GM12878 (cell line): ENCODE results near the gene SLC66A1.

Source experiments
- BHLHE40 ChIP-seq, 2 experiments: fragments of 450-650 bp in 1 of 2; IDR thresholded peaks; 2 replicates each; pipeline ENCODE4 v1.6.1; 2011 to 2017; ENCODE audit warnings: low read depth in 2 of 2, borderline replicate concordance in 1 of 2, improper control_type of control experiment in 1 of 2, low read length in 1 of 2, mild to moderate bottlenecking in 1 of 2
- CHD2 ChIP-seq: IDR thresholded peaks from 2 replicates; pipeline ENCODE4 v1.6.1; 2011; ENCODE audit warnings: low read depth, low read length, improper control_type of control experiment, borderline replicate concordance
- EP300 ChIP-seq, 2 experiments: fragments of 150-350 bp in 1 of 2; IDR thresholded peaks; 2 replicates each; pipeline ENCODE4 v1.6.1; 2011 to 2012; ENCODE audit warnings: low read depth in 2 of 2, low read length in 2 of 2, borderline replicate concordance in 1 of 2, improper control_type of control experiment in 1 of 2, inconsistent platforms in 1 of 2; ENCODE audit not compliant: control insufficient read depth in 1 of 2
- JUND ChIP-seq: IDR thresholded peaks from 2 replicates; pipeline ENCODE4 v1.6.1; 2012; ENCODE audit warnings: low read depth, mild to moderate bottlenecking, low read length, improper control_type of control experiment, moderate library complexity
- MYC ChIP-seq: IDR thresholded peaks from 2 replicates; pipeline ENCODE4 v1.6.1; 2011; ENCODE audit warnings: mild to moderate bottlenecking, low read length, moderate library complexity, inconsistent platforms; ENCODE audit not compliant: insufficient read depth, insufficient replicate concordance, insufficient read length, severe bottlenecking
- PAX5 ChIP-seq: IDR thresholded peaks from 2 replicates; pipeline ENCODE4 v1.6.1; 2011; ENCODE audit warnings: low read depth, low read length, borderline replicate concordance
- POLR2A ChIP-seq: IDR thresholded peaks from 2 replicates; pipeline ENCODE4 v1.6.1; 2011; ENCODE audit warnings: low read depth, mild to moderate bottlenecking, low read length
- RCOR1 ChIP-seq: conservative IDR thresholded peaks from 2 replicates; pipeline ENCODE4 v1.6.1; 2012; ENCODE audit warnings: low read depth, low read length, improper control_type of control experiment
- SP1 ChIP-seq: IDR thresholded peaks from one replicate; pipeline ENCODE4 v1.6.1; 2011; ENCODE audit warnings: low read depth, low read length
- SUZ12 ChIP-seq: fragments of 200-600 bp; sonication (generic); IDR thresholded peaks from one replicate; pipeline ENCODE4 v1.6.1; 2018; ENCODE audit warnings: antibody characterized with exemption, mild to moderate bottlenecking; ENCODE audit not compliant: unreplicated experiment
- TF ChIP-seq, protein P1 (sequence below), 3 experiments: IDR thresholded peaks in 2 of 3; conservative IDR thresholded peaks in 1 of 3; 2 replicates each; pipeline ENCODE4 v1.5.1; 2011; ENCODE audit warnings: low read depth in 3 of 3, low read length in 3 of 3, mild to moderate bottlenecking in 3 of 3, control low read depth in 2 of 3, moderate library complexity in 2 of 3, inconsistent platforms in 1 of 3, mixed read lengths in 1 of 3; ENCODE audit not compliant: control insufficient read depth in 2 of 3, insufficient read depth in 1 of 3; ENCODE audit errors: extremely low read depth in 1 of 3

DNA sequence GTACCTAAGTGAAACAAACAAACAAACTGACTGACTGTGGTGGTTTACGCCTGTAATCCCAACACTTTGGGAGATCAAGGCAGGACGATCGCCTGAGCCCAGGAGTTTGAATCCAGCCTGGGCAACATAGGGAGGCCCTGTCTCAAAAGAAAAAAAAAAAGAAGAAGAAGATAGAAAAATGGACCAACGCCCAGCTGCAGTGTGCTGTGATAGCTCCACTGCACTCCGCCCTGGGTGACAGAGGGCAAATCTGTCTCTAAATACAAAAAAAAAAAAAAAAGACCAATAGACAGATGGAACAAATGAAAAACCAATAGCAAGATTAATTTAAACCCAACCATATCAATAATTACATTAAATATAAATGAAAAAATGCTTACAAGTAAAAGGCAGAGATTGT is 37.5 kb upstream of the SLC66A1 start:
- no peak for TF ChIP-seq CHD2
- TF ChIP-seq, protein P1, sequence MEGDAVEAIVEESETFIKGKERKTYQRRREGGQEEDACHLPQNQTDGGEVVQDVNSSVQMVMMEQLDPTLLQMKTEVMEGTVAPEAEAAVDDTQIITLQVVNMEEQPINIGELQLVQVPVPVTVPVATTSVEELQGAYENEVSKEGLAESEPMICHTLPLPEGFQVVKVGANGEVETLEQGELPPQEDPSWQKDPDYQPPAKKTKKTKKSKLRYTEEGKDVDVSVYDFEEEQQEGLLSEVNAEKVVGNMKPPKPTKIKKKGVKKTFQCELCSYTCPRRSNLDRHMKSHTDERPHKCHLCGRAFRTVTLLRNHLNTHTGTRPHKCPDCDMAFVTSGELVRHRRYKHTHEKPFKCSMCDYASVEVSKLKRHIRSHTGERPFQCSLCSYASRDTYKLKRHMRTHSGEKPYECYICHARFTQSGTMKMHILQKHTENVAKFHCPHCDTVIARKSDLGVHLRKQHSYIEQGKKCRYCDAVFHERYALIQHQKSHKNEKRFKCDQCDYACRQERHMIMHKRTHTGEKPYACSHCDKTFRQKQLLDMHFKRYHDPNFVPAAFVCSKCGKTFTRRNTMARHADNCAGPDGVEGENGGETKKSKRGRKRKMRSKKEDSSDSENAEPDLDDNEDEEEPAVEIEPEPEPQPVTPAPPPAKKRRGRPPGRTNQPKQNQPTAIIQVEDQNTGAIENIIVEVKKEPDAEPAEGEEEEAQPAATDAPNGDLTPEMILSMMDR (IDR thresholded peaks at IDR 0.05 in 2 of 3, conservative IDR thresholded peaks at IDR 0.05 in 1 of 3; ENCODE audit: control insufficient read depth in 2 of 3, extremely low read depth in 1 of 3, insufficient read depth in 1 of 3, low read depth in 3 of 3, low read length in 3 of 3): no peak
- no peak for TF ChIP-seq PAX5
- TF ChIP-seq POLR2A: no peak
- no peak for TF ChIP-seq EP300 (IDR thresholded peaks at IDR 0.05; ENCODE audit: borderline replicate concordance in 1 of 2, control insufficient read depth in 1 of 2, low read depth in 2 of 2, low read length in 2 of 2)
- no peak for TF ChIP-seq RCOR1
- no peak for TF ChIP-seq SP1
- TF ChIP-seq JUND: no peak
- TF ChIP-seq MYC: no peak
- TF ChIP-seq SUZ12: no peak
- TF ChIP-seq BHLHE40 (IDR thresholded peaks at IDR 0.05; ENCODE audit: borderline replicate concordance in 1 of 2, low read depth in 2 of 2, low read length in 1 of 2): no peak
